Gastroesophageal sphincter (tissue), 4 donors: Measurements from ENCODE around the gene BRD7. TPM values are rescaled to one million over a fixed set of nuclear protein-coding genes. Genes with fewer than 3 reads are reported as not detected.

ENCODE experiments used
- ATAC-seq: fragments of 150-250 bp; one replicate; pipeline ENCODE4 v1.9.1; 2016; ENCODE audit warnings: mild to moderate bottlenecking, moderate library complexity
- H3K27ac ChIP-seq, 4 donors: fragments of 200-600 bp; sonication (generic) in 3 of 4; 1 replicate in 3 of 4; 2 replicates in 1 of 4; pipeline ENCODE4 v1.5.1; 2016 to 2019
- H3K27me3 ChIP-seq: fragments of 200-600 bp; sonication (generic); one replicate; pipeline ENCODE4 v1.5.1; 2019
- H3K36me3 ChIP-seq, 2 donors: fragments of 200-600 bp; sonication (generic); one replicate each; pipeline ENCODE4 v1.5.1; 2019; ENCODE audit warnings: control low read depth in 1 of 2
- H3K4me1 ChIP-seq, 3 donors: fragments of 200-600 bp; sonication (generic); 1 replicate in 2 of 3; 2 replicates in 1 of 3; pipeline ENCODE4 v1.5.1; 2016 to 2019; ENCODE audit warnings: control low read depth in 2 of 3
- H3K4me3 ChIP-seq, 2 donors: fragments of 200-600 bp; sonication (generic); one replicate each; pipeline ENCODE4 v1.5.1; 2019; ENCODE audit warnings: mild to moderate bottlenecking in 1 of 2, moderate library complexity in 1 of 2
- H3K9me3 ChIP-seq, 3 donors: fragments of 200-600 bp; sonication (generic); one replicate each; pipeline ENCODE4 v1.5.1; 2017 to 2019; ENCODE audit warnings: control low read depth in 2 of 3
- EP300 ChIP-seq: sonication (generic); formaldehyde crosslinking; IDR thresholded peaks from one replicate; pipeline ENCODE4 v1.6.1; 2017; ENCODE audit warnings: antibody characterized with exemption, mild to moderate bottlenecking
- POLR2A ChIP-seq, 2 donors: fragments of 450-650 bp; IDR thresholded peaks; one replicate each; pipeline ENCODE4 v1.6.1; 2017; ENCODE audit warnings: antibody characterized with exemption in 2 of 2, mild to moderate bottlenecking in 2 of 2, moderate library complexity in 1 of 2
- POLR2AphosphoS5 ChIP-seq: sonication (generic); formaldehyde crosslinking; IDR thresholded peaks from one replicate; pipeline ENCODE4 v1.6.1; 2017; ENCODE audit warnings: antibody characterized with exemption
- WGBS, 2 donors: methylation state at CpG; one replicate each; pipeline ENCODE4 v1.1.5; 2018; ENCODE audit warnings: low coverage in 1 of 2; 5-methylcytosine and 5-hydroxymethylcytosine counted together
- total RNA-seq, 4 donors: library from RNA; depleted of rRNA; stranded (reverse); fragments of >200 nt; gene quantifications; one replicate each; pipeline ENCODE4 v1.1.0, GENCODE V29; 2016
- TF ChIP-seq, protein P1 (sequence below), 4 experiments: fragments of 200-600 bp in 2 of 4; fragments of 450-650 bp in 2 of 4; sonication (generic) in 1 of 4; IDR thresholded peaks; one replicate each; pipeline ENCODE4 v1.5.1; 2017 to 2019; ENCODE audit warnings: antibody characterized with exemption in 4 of 4, mild to moderate bottlenecking in 2 of 4, moderate library complexity in 2 of 4

The BRD7 gene
- total RNA-seq, 4 donors from 2014 or later, result 59.1 to 84.0 (median 70.5) TPM

DNA sequence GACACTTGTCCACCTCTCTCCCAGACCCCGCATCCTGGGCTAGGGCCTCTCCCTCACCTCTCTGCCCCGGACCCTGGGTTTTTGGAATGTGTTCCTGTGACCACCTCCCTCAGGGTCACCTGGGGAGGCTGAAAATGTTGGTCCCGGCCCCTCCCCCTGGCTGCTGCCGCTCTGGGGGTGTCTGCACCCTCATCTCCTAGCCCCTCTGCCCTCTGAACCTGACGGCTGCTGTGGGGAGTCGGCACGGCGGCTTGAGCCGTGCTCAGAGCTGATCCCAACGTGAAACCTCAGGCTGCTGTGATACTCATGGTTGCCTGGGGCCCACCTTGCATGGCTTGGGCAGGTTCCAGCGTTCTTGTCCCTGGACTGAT, 59.6 kb downstream of the BRD7 start:
- Histone ChIP-seq H3K27me3 (no peaks in the 10 kb centered on the region), H3K4me1 (peaks cover 0 to 14% (median 5%) of the 10 kb centered on the region in 3 donors), H3K4me3 (no peak overlapping the region), H3K9me3 (no peaks in the 10 kb centered on the region), H3K36me3 (peaks cover 0 to 39% of the 10 kb centered on the region in 2 donors), H3K27ac (no peak overlapping the region)
- 74 to 80% methylated on average over 1 to 5 of the region's 11 CpGs for WGBS, 2 donors
- no peak for ATAC-seq
- no peak for TF ChIP-seq POLR2A (IDR thresholded peaks at IDR 0.05)
- TF ChIP-seq EP300, result no peak
- no peak for TF ChIP-seq POLR2AphosphoS5
- TF ChIP-seq, protein P1, sequence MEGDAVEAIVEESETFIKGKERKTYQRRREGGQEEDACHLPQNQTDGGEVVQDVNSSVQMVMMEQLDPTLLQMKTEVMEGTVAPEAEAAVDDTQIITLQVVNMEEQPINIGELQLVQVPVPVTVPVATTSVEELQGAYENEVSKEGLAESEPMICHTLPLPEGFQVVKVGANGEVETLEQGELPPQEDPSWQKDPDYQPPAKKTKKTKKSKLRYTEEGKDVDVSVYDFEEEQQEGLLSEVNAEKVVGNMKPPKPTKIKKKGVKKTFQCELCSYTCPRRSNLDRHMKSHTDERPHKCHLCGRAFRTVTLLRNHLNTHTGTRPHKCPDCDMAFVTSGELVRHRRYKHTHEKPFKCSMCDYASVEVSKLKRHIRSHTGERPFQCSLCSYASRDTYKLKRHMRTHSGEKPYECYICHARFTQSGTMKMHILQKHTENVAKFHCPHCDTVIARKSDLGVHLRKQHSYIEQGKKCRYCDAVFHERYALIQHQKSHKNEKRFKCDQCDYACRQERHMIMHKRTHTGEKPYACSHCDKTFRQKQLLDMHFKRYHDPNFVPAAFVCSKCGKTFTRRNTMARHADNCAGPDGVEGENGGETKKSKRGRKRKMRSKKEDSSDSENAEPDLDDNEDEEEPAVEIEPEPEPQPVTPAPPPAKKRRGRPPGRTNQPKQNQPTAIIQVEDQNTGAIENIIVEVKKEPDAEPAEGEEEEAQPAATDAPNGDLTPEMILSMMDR (IDR thresholded peaks at IDR 0.05), result no peak

GRCh38 chr16:50308237-50308965, 60.4 kb downstream of the BRD7 start:
- peaks cover 0 to 14% (median 5%) of the 10 kb centered on the region in 3 donors for H3K4me1 ChIP-seq
- H3K36me3 ChIP-seq, result peaks cover 0 to 36% of the 10 kb centered on the region in 2 donors
- no CpG with 5 or more reads among the region's 18 CpGs for WGBS, 2 donors
- H3K27ac ChIP-seq, result no peak overlapping the region
- H3K27me3 ChIP-seq, result no peaks in the 10 kb centered on the region
- no peak for ATAC-seq
- H3K4me3 ChIP-seq, result no peak overlapping the region
- H3K9me3 ChIP-seq, result no peaks in the 10 kb centered on the region
- TF ChIP-seq POLR2AphosphoS5, result no peak
- TF ChIP-seq POLR2A (IDR thresholded peaks at IDR 0.05), result no peak
- no peak for TF ChIP-seq EP300
- TF ChIP-seq, protein P1 (IDR thresholded peaks at IDR 0.05), result no peak

DNA sequence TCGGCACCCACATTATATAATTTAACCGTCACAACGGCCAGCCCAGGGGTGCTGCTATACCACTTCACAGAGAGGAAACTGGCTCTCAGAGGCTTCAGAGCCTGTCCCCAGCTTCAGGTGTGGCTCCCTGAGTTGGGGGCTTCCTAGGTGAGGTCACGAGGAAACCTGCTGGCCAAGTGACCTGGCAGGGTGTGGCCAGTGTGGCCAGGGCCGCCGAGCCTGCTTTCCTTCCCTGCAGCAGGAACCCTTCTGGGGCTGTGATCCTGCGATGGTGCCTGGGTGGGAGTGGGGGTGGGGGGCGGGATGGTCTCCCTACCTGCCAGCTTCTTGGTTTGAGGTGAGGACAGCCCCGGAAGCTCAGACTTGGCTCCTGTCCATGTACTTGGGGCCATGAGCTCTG, 62.5 kb downstream of the BRD7 start:
- WGBS, 2 donors, result 100% methylated on average over 2 of the region's 9 CpGs; no CpG with 5 or more reads in 1 of the 2 donors
- Histone ChIP-seq H3K27me3 (no peaks in the 10 kb centered on the region), H3K36me3 (peaks cover 0 to 16% of the 10 kb centered on the region in 2 donors), H3K4me3 (no peak overlapping the region), H3K9me3 (no peaks in the 10 kb centered on the region), H3K27ac (no peak overlapping the region), H3K4me1 (peaks cover 0 to 24% (median 7%) of the 10 kb centered on the region in 3 donors)
- no peak for ATAC-seq
- TF ChIP-seq, protein P1 (IDR thresholded peaks at IDR 0.05), result no peak
- TF ChIP-seq EP300, result no peak
- TF ChIP-seq POLR2A (IDR thresholded peaks at IDR 0.05), result no peak

DNA sequence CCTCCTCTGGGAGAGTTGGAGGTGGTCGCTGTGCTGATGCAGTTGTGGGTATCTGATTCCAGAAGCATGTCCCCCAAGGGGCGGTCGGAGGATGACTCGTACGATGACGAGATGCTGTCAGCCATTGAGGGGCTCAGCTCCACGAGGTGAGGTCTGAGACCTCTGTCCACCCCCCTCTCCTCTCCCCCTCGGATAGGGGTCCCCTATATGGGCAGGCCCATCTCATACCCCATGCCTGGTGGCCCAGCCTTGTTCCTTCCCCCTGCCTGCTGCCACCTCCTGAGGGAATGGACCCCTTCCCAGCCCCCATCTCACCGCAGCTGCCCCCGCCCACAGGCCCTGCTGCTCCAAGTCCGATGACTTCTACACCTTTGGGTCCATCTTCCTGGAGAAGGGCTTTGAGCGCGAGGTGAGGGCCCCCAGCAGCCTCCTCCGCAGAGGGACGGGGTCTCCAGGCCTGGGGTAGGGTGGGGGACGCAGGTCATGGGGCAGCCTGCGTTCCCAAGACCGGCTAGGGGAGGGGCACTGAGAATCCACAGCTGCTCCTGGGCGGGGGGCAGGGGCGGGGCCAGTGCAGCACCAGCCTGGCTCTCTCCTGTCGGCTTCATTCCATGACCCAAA, 63.2 kb downstream of the BRD7 start:
- no peak for ATAC-seq
- Histone ChIP-seq H3K27me3 (no peaks in the 10 kb centered on the region), H3K36me3 (peaks cover 0 to 16% of the 10 kb centered on the region in 2 donors), H3K9me3 (no peaks in the 10 kb centered on the region), H3K4me1 (peaks cover 0 to 31% (median 9%) of the 10 kb centered on the region in 3 donors), H3K27ac (no peak overlapping the region), H3K4me3 (no peak overlapping the region)
- WGBS, 2 donors, result no CpG with 5 or more reads among the region's 21 CpGs
- TF ChIP-seq POLR2AphosphoS5, result no peak
- no peak for TF ChIP-seq EP300
- TF ChIP-seq POLR2A (IDR thresholded peaks at IDR 0.05), result no peak
- TF ChIP-seq, protein P1 (IDR thresholded peaks at IDR 0.05), result no peak
